ENCODE results near the gene PPM1H.

GRCh38 chr12:62787023-62787422 lies 147.9 kb downstream of the PPM1H start:
- TF ChIP-seq CTCF (tag by site-specific recombination; IDR thresholded peaks at IDR 0.05) = no peak
- TF ChIP-seq, protein P1, sequence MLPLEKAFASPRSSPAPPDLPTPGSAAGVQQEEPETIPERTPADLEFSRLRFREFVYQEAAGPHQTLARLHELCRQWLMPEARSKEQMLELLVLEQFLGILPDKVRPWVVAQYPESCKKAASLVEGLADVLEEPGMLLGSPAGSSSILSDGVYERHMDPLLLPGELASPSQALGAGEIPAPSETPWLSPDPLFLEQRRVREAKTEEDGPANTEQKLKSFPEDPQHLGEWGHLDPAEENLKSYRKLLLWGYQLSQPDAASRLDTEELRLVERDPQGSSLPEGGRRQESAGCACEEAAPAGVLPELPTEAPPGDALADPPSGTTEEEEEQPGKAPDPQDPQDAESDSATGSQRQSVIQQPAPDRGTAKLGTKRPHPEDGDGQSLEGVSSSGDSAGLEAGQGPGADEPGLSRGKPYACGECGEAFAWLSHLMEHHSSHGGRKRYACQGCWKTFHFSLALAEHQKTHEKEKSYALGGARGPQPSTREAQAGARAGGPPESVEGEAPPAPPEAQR (tag by site-specific recombination; IDR thresholded peaks at IDR 0.05) = no peak
- TF ChIP-seq ZNF366 (tag by site-specific recombination; conservative IDR thresholded peaks at IDR 0.05) = no peak
- no peak for TF ChIP-seq ZBTB7A (tag by site-specific recombination; IDR thresholded peaks at IDR 0.05; ENCODE audit: low read depth)
- TF ChIP-seq SALL2 (tag by site-specific recombination; IDR thresholded peaks at IDR 0.05; ENCODE audit: borderline replicate concordance) = no peak
- TF ChIP-seq KLF8 (tag by site-specific recombination; IDR thresholded peaks at IDR 0.05) = no peak
- TF ChIP-seq ZNF610 (tag by site-specific recombination; IDR thresholded peaks at IDR 0.05; ENCODE audit: borderline replicate concordance) = no peak
- no peak for TF ChIP-seq MZF1 (tag by site-specific recombination; IDR thresholded peaks at IDR 0.05; ENCODE audit: borderline replicate concordance)
